ENCODE results near the gene PRKCD.

PRKCD gene

GRCh38 chr3:53171827-53172505 lies 11.0 kb downstream of the PRKCD start:
- DNase-seq = no peak

- DNase-seq = no peak
Observed at GRCh38 chr3:53173107-53173506, 12.1 kb downstream of the PRKCD start.

- no peak for DNase-seq
Observed at GRCh38 chr3:53174346-53175250, 13.6 kb downstream of the PRKCD start.

GRCh38 chr3:53175613-53176540 lies 14.9 kb downstream of the PRKCD start:
- no peak for DNase-seq

- no peak for DNase-seq
Observed at GRCh38 chr3:53178246-53178645, 17.2 kb downstream of the PRKCD start.

- no peak for DNase-seq
Observed at GRCh38 chr3:53179580-53179979, 18.6 kb downstream of the PRKCD start.

- no peak for DNase-seq
Observed at GRCh38 chr3:53180305-53181023, 19.5 kb downstream of the PRKCD start.

- DNase-seq = no peak
Observed at GRCh38 chr3:53181024-53181371, 20.0 kb downstream of the PRKCD start.

- no peak for DNase-seq
Observed at GRCh38 chr3:53181528-53181927, 20.5 kb downstream of the PRKCD start.

GRCh38 chr3:53182764-53183355 lies 21.9 kb downstream of the PRKCD start:
- no peak for DNase-seq

GRCh38 chr3:53183514-53183913 lies 22.5 kb downstream of the PRKCD start:
- DNase-seq = no peak

GRCh38 chr3:53184701-53185100 lies 23.7 kb downstream of the PRKCD start:
- no peak for DNase-seq

GRCh38 chr3:53185761-53186465 lies 24.9 kb downstream of the PRKCD start:
- DNase-seq = no peak

- DNase-seq = no peak
Observed at GRCh38 chr3:53186726-53187125, 25.7 kb downstream of the PRKCD start.

GRCh38 chr3:53187430-53187829 lies 26.4 kb downstream of the PRKCD start:
- DNase-seq = no peak

- no peak for DNase-seq
Observed at GRCh38 chr3:53188136-53188685, 27.2 kb downstream of the PRKCD start.

GRCh38 chr3:53188720-53189119 lies 27.7 kb downstream of the PRKCD start:
- no peak for DNase-seq

- DNase-seq = no peak
Observed at GRCh38 chr3:53189276-53189675, 28.3 kb downstream of the PRKCD start.

- DNase-seq = no peak
Observed at GRCh38 chr3:53190659-53191058, 29.6 kb downstream of the PRKCD start.

- DNase-seq = no peak
Observed at GRCh38 chr3:53191836-53192480, 30.9 kb downstream of the PRKCD start.

- no peak for DNase-seq
Observed at GRCh38 chr3:53192608-53193007, 31.6 kb downstream of the PRKCD start.
